Measurements from ENCODE around the gene GLIS1. TPM values are rescaled to one million over a fixed set of nuclear protein-coding genes. Genes with fewer than 3 reads are reported as not detected.

GLIS1 gene
- total RNA-seq, 1 donor from 2014 or later, result not detected

DNA sequence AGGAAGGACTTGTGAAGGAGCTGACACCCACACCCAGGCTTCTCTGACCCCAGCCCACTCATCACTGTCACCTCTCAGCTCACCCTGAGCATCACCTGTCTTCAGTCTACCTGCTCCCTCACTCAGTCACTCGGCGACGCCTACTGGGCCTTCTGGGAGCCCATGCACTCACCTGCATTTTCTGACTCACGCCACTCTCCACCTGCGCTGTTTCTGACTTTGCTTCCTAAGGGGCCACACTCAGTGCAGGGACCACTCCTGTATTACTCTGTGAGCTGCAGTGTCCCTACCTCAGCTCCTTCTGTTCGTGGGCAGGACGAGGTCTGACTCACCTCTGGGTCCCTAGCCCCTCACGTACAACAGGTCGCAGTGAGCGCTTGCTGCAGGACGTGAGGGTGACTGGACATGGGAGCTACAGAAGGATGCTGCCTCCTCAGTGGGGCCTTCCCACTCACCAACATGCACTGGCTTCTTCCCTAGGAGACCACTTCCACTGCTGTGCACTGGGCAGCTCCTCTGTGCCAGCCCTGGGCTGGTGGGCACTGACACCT lies 102.3 kb downstream of the GLIS1 start:
- TF ChIP-seq, protein P1, sequence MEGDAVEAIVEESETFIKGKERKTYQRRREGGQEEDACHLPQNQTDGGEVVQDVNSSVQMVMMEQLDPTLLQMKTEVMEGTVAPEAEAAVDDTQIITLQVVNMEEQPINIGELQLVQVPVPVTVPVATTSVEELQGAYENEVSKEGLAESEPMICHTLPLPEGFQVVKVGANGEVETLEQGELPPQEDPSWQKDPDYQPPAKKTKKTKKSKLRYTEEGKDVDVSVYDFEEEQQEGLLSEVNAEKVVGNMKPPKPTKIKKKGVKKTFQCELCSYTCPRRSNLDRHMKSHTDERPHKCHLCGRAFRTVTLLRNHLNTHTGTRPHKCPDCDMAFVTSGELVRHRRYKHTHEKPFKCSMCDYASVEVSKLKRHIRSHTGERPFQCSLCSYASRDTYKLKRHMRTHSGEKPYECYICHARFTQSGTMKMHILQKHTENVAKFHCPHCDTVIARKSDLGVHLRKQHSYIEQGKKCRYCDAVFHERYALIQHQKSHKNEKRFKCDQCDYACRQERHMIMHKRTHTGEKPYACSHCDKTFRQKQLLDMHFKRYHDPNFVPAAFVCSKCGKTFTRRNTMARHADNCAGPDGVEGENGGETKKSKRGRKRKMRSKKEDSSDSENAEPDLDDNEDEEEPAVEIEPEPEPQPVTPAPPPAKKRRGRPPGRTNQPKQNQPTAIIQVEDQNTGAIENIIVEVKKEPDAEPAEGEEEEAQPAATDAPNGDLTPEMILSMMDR (IDR thresholded peaks at IDR 0.05; ENCODE audit: unreplicated experiment), result no peak
- no peak for DNase-seq (ENCODE audit: low spot score)
- Mint-ChIP-seq H3K36me3 (ENCODE audit: low read depth, unreplicated experiment) (no peaks in the 10 kb centered on the region), H3K4me3 (ENCODE audit: unreplicated experiment) (no peak overlapping the region), H3K4me1 (ENCODE audit: unreplicated experiment) (no peaks in the 10 kb centered on the region), H3K9me3 (ENCODE audit: unreplicated experiment) (no peaks in the 10 kb centered on the region), H3K27ac (ENCODE audit: unreplicated experiment) (no peak overlapping the region), H3K27me3 (ENCODE audit: unreplicated experiment) (peaks cover 4% of the 10 kb centered on the region)

DNA sequence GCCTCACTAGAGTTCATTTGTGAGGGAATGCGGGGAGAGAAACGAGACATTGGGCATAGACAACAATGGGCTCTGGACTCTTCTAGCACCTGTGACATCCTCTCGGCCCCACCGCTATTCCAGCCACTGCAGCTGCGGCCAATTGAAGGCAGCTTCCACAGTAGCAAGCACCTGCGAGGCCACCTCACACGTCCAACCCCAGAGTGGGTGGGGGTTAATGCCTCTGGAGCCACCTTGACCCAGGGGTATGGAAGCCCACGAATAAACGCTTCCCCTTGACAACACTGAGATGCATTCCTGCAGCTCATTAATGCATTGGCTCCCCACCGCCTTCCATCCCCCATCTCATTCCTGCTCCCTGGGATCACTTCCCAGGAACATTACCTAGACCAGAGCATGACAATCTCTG lies 104.4 kb downstream of the GLIS1 start:
- Mint-ChIP-seq H3K4me3 (ENCODE audit: unreplicated experiment) (no peak overlapping the region), H3K36me3 (ENCODE audit: low read depth, unreplicated experiment) (no peaks in the 10 kb centered on the region), H3K4me1 (ENCODE audit: unreplicated experiment) (no peaks in the 10 kb centered on the region), H3K27ac (ENCODE audit: unreplicated experiment) (no peak overlapping the region), H3K27me3 (ENCODE audit: unreplicated experiment) (peaks cover 6% of the 10 kb centered on the region), H3K9me3 (ENCODE audit: unreplicated experiment) (no peaks in the 10 kb centered on the region)
- no peak for DNase-seq (ENCODE audit: low spot score)
- TF ChIP-seq, protein P1 (IDR thresholded peaks at IDR 0.05; ENCODE audit: unreplicated experiment), result no peak

DNA sequence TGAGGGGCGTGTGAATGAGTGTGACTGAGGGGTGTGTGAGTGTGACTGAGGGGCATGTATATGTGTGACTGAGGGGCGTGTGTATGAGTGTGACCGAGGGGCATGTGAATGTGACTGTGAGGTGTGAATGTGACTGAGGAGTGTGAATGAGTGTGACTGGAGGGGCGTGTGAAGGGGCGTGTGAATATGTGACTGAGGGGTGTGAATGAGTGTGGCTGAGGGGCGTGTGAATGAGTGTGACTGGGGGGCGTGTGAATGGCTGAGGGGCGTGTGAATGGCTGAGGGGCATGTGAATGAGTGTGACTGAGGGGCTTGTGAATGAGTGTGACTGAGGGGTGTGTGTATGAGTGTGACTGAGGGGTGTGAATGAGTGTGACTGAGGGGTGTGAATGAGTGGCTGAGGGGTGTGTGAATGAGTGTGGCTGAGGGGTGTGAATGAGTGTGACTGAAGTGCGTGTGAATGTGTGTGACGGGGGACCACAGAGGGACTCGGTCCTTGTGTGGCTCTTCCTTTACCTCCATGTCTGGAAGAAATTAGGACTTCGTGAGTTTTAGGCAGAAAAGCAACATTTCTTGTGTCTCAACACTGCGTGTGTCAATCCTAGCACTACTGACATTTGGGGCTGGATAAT lies 105.8 kb downstream of the GLIS1 start:
- DNase-seq (ENCODE audit: low spot score), result no peak
- TF ChIP-seq, protein P1 (IDR thresholded peaks at IDR 0.05; ENCODE audit: unreplicated experiment), result no peak
- H3K4me3 Mint-ChIP-seq (ENCODE audit: unreplicated experiment), result no peak overlapping the region
- no peaks in the 10 kb centered on the region for H3K9me3 Mint-ChIP-seq (ENCODE audit: unreplicated experiment)
- peaks cover 8% of the 10 kb centered on the region for H3K27me3 Mint-ChIP-seq (ENCODE audit: unreplicated experiment)
- H3K27ac Mint-ChIP-seq (ENCODE audit: unreplicated experiment), result no peak overlapping the region
- no peaks in the 10 kb centered on the region for H3K36me3 Mint-ChIP-seq (ENCODE audit: low read depth, unreplicated experiment)
- H3K4me1 Mint-ChIP-seq (ENCODE audit: unreplicated experiment), result no peaks in the 10 kb centered on the region

DNA sequence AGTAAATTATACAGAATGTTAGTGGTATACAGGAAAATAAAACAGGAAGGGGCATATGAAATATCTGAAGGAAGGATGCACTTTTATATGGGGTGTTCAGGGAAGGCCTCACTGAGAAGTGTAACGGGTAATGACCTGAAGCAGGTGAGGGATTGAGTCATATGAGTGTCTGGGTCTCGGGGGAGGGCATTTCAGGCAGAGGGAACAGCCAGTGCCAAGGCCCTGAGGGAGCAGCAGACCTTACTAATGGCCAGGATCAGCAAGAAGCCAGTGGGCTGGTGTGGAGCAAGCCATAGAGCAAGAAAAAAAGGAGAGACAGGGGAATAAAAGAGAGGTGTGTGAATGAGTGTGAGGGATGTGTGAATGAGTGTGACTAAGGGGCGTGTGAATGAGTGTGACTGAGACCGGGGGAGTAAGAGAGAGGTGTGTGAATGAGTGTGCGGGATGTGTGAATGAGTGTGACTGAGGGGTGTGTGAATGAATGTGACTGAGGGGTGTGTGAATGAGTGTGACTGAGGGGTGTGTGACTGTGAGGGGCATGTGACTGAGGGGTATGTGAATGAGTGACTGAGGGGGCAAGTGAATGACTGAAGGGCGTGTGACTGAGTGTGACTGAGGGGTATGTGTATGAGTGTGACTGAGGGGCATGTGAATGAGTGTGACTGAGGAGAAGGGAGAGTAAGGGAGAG lies 107.2 kb downstream of the GLIS1 start:
- H3K4me3 Mint-ChIP-seq (ENCODE audit: unreplicated experiment), result no peak overlapping the region
- H3K27ac Mint-ChIP-seq (ENCODE audit: unreplicated experiment), result no peak overlapping the region
- no peaks in the 10 kb centered on the region for H3K36me3 Mint-ChIP-seq (ENCODE audit: low read depth, unreplicated experiment)
- no peaks in the 10 kb centered on the region for H3K9me3 Mint-ChIP-seq (ENCODE audit: unreplicated experiment)
- H3K4me1 Mint-ChIP-seq (ENCODE audit: unreplicated experiment), result no peaks in the 10 kb centered on the region
- H3K27me3 Mint-ChIP-seq (ENCODE audit: unreplicated experiment), result peaks cover 7% of the 10 kb centered on the region
- DNase-seq (ENCODE audit: low spot score), result no peak
- TF ChIP-seq, protein P1 (IDR thresholded peaks at IDR 0.05; ENCODE audit: unreplicated experiment), result no peak
